Endothelial cell (in vitro differentiated cells): ENCODE data around the gene COL7A1. TPM values are rescaled to one million over a fixed set of nuclear protein-coding genes. Genes with fewer than 3 reads are reported as not detected.

Experiments
- DNase-seq: peaks from one replicate; pipeline ENCODE4 v3.0.0; 2021; ENCODE audit warnings: low spot score
- H3K27ac Mint-ChIP-seq: one replicate; pipeline ENCODE4 v1.8.0; 2021; ENCODE audit warnings: mixed read lengths, inconsistent platforms; ENCODE audit not compliant: unreplicated experiment
- H3K27me3 Mint-ChIP-seq: one replicate; pipeline ENCODE4 v1.8.0; 2021; ENCODE audit warnings: mild to moderate bottlenecking, moderate library complexity, mixed read lengths, inconsistent platforms; ENCODE audit not compliant: unreplicated experiment
- H3K36me3 Mint-ChIP-seq: one replicate; pipeline ENCODE4 v1.8.0; 2021; ENCODE audit warnings: mild to moderate bottlenecking, low read depth, mixed read lengths, inconsistent platforms; ENCODE audit not compliant: unreplicated experiment
- H3K4me1 Mint-ChIP-seq: one replicate; pipeline ENCODE4 v1.8.0; 2021; ENCODE audit warnings: mild to moderate bottlenecking, mixed read lengths, inconsistent platforms; ENCODE audit not compliant: unreplicated experiment
- H3K4me3 Mint-ChIP-seq: one replicate; pipeline ENCODE4 v1.8.0; 2021; ENCODE audit warnings: mild to moderate bottlenecking, mixed read lengths, inconsistent platforms; ENCODE audit not compliant: unreplicated experiment
- H3K9me3 Mint-ChIP-seq: one replicate; pipeline ENCODE4 v1.8.0; 2021; ENCODE audit warnings: mixed read lengths, inconsistent platforms; ENCODE audit not compliant: unreplicated experiment
- CTCF ChIP-seq: fragments of 200-600 bp; sonication (generic); IDR thresholded peaks from one replicate; pipeline ENCODE4 v1.5.0; 2021; ENCODE audit warnings: antibody characterized with exemption; ENCODE audit not compliant: unreplicated experiment
- total RNA-seq: library from RNA; stranded (reverse); fragmentation: NEBNext Ultra II Directional; extraction: Animal tissue kit (Norgen Biotek cat#: 25700); gene quantifications from one replicate; pipeline ENCODE4 v1.2.1, GENCODE V29; 2021; ENCODE audit not compliant: unreplicated experiment

The COL7A1 gene
- total RNA-seq, 1 donor from 2014 or later: 5.2 TPM

- H3K27me3 Mint-ChIP-seq: peaks cover 4% of the 10 kb centered on the region
- peaks cover 13% of the 10 kb centered on the region for H3K36me3 Mint-ChIP-seq
- no peak overlapping the region for H3K27ac Mint-ChIP-seq
- no peak overlapping the region for H3K4me3 Mint-ChIP-seq
- no peak for DNase-seq
- no peaks in the 10 kb centered on the region for H3K9me3 Mint-ChIP-seq
- TF ChIP-seq CTCF: no peak
- peaks cover 9% of the 10 kb centered on the region for H3K4me1 Mint-ChIP-seq
Measured at GRCh38 chr3:48528048-48528447, 67.1 kb downstream of the COL7A1 start.

GRCh38 chr3:48524970-48525369 is 70.2 kb downstream of the COL7A1 start:
- Mint-ChIP-seq H3K27ac (peak overlapping the region; percentile 72), H3K4me1 (peaks cover 9% of the 10 kb centered on the region), H3K36me3 (peaks cover 13% of the 10 kb centered on the region), H3K27me3 (peaks cover 4% of the 10 kb centered on the region), H3K9me3 (no peaks in the 10 kb centered on the region), H3K4me3 (peak overlapping the region; percentile 42)
- TF ChIP-seq CTCF: no peak
- DNase-seq: no peak

- H3K9me3 Mint-ChIP-seq: no peaks in the 10 kb centered on the region
- DNase-seq: no peak
- peaks cover 9% of the 10 kb centered on the region for H3K4me1 Mint-ChIP-seq
- H3K27ac Mint-ChIP-seq: no peak overlapping the region
- H3K4me3 Mint-ChIP-seq: no peak overlapping the region
- peaks cover 11% of the 10 kb centered on the region for H3K27me3 Mint-ChIP-seq
- TF ChIP-seq CTCF: no peak
- H3K36me3 Mint-ChIP-seq: peaks cover 5% of the 10 kb centered on the region
Measured at GRCh38 chr3:48521635-48522034, 73.5 kb downstream of the COL7A1 start.

GRCh38 chr3:48519277-48519643 is 75.9 kb downstream of the COL7A1 start:
- Mint-ChIP-seq H3K36me3 (peaks cover under 1% of the 10 kb centered on the region), H3K27me3 (peaks cover 11% of the 10 kb centered on the region), H3K9me3 (no peaks in the 10 kb centered on the region), H3K4me1 (peaks cover 2% of the 10 kb centered on the region), H3K27ac (no peak overlapping the region), H3K4me3 (no peak overlapping the region)
- no peak for DNase-seq
- TF ChIP-seq CTCF: no peak

- Mint-ChIP-seq H3K27ac (no peak overlapping the region), H3K9me3 (no peaks in the 10 kb centered on the region)
- no peak for TF ChIP-seq CTCF
Measured at GRCh38 chr3:48518638-48519276, 76.4 kb downstream of the COL7A1 start.

More at GRCh38 chr3:48518638-48519276, 76.4 kb downstream of the COL7A1 start:
- Mint-ChIP-seq H3K27me3 (peaks cover 11% of the 10 kb centered on the region), H3K36me3 (no peaks in the 10 kb centered on the region), H3K4me1 (no peaks in the 10 kb centered on the region), H3K4me3 (no peak overlapping the region)
- DNase-seq: no peak
